GM12873 (cell line): ENCODE results near the gene MTUS2.

Experiments
- TF ChIP-seq, protein P1 (sequence below): IDR thresholded peaks from 2 replicates; pipeline ENCODE4 v1.5.1; 2012; ENCODE audit warnings: low read depth, mild to moderate bottlenecking, moderate library complexity, low read length, control low read depth; ENCODE audit not compliant: insufficient read depth; ENCODE audit errors: missing control alignments

The MTUS2 gene

DNA sequence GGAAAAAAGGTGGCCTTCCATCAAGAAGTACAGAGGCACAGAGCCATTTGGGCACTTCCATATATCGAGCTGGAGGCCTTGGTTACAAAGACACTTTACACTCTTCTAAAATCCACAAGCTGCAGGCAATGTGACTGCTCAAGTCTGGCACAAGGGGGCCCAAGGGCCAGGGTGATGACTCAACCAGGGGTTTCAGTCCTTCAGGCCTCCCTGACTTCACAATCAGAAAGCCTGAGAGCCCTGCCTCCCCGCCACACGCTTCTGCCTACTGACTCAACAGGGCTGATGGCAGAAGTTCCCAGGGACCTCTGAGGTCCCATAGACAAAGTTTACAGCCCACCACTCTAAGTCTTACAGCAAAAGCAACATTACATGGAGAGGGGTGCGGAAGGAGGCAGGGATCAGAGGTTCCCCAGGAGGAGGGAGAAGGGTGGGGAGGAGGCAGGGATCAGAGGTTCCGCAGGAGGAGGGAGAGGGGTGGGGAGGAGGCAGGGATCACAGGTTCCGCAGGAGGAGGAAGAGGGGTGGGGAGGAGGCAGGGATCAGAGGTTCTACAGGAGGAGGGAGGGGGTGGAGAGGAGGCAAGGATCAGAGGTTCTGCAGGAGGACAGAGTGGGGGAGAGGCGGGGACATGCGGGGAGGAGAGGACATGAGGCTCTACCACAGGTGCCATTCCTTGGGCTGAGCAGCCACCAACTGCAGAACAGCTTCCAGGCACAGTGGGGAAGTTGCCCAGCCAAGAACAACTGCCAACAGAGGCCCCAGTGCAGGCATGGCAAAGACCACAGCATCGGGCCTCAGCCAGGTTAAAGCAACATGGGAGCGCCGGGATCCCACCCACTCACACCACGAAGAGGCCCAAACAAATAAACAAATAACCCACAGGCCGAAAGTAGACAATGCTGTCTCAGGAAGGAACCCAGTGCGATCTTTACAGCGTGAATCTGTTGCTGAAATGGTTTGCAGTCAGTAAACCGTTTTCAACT is 723.4 kb downstream of the MTUS2 start:
- TF ChIP-seq, protein P1, sequence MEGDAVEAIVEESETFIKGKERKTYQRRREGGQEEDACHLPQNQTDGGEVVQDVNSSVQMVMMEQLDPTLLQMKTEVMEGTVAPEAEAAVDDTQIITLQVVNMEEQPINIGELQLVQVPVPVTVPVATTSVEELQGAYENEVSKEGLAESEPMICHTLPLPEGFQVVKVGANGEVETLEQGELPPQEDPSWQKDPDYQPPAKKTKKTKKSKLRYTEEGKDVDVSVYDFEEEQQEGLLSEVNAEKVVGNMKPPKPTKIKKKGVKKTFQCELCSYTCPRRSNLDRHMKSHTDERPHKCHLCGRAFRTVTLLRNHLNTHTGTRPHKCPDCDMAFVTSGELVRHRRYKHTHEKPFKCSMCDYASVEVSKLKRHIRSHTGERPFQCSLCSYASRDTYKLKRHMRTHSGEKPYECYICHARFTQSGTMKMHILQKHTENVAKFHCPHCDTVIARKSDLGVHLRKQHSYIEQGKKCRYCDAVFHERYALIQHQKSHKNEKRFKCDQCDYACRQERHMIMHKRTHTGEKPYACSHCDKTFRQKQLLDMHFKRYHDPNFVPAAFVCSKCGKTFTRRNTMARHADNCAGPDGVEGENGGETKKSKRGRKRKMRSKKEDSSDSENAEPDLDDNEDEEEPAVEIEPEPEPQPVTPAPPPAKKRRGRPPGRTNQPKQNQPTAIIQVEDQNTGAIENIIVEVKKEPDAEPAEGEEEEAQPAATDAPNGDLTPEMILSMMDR, result peak; percentile 65

DNA sequence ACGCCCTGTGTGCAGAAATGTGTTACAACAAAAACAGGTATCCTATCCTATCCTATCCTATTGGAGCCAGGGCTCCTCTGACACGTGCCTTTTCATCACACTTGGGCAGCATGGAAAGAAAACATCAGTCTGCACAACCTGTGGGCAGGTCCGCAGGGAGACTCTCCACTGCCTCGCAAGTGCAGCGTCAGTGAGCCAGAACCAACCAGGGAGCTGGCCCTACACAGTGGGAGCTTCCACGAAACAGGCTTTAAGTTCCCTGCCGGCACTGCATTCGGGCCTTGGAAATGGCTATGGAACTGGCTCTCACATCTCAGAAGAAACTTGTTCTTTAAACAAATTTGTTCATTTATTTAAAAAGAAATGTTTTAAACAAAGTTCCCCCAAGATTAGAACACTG is 725.8 kb downstream of the MTUS2 start:
- TF ChIP-seq, protein P1, result no peak

DNA sequence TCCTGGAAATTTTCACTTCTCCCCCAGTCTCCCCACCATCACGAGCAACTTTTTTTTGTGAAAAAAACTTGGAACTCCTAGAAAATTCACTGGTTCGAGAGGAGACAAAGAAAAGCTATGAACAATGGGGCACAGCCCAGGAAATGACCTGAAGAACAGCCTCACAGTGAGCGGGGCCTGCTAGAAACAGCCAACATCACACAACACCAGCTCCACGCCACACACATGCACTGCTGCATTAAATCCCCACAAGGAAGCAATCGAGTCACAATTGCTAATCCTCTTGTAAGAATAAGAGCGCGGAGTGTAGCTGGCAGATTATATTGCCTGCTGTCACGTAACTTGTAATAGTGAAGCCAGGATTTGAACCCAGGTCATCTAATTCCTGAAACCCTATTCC is 726.5 kb downstream of the MTUS2 start:
- TF ChIP-seq, protein P1, result no peak

DNA sequence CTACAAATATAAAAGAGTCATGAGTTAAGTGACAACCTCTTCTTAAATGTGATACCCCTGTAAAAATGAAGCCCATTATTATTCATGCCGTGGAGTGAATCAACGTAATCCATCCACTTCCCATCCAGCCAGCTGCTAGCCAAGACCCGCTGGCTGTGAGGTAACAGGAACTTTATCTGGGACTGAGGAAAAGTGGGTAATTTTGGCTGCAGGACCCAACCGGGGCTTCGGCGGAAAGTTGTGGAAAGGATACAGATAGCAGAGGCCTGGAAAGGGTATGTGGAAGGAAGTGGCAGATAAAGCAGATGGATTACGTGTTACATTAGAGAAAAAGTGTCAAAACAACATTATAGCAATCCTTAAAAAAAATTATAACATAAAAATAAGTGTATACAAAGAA is 727.0 kb downstream of the MTUS2 start:
- TF ChIP-seq, protein P1, result no peak

DNA sequence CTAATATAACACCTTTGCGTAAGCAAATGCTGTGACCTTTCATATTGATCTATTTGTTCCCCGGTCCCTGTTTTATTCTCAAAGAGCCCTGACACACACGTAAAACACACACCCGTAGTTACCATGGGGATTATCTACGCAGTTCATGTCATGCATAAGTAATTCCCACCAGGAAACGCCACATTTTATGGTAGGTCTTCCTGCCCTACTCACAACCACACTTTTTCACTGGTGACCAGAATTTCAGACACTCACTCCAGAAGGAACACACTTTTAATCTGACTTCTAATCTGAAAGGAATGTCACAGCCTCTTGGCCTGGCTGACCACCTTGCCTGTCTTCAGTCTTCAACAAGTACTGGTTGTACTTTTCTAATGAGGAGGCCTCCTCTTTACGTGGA is 728.6 kb downstream of the MTUS2 start:
- TF ChIP-seq, protein P1, result no peak

DNA sequence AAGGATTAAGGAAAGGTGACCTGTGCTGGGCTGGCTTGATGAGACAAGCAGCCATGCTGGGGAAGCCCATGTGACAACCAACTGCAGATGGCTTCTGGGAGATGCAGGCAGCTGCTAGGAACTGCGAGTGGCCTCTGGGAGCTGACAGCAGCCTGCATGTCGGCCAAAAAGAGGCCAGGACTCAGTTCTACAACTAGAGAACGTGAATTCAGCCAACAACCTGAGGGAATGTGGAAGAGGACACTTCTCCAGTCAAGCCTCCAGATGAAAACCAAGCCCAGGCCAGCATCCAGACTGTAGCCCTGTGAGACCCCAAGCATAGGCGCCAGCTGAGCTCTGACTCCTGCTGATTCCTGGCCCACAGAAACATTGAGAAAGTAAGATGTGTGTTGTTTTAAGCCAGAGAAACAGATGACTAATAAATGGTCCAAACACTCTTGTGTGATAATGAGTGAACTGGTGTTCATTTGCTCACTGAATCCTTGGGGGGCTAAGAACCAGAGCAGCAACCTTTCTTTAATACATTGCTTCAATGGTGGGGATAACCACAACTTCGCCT is 730.4 kb downstream of the MTUS2 start:
- TF ChIP-seq, protein P1, result no peak

DNA sequence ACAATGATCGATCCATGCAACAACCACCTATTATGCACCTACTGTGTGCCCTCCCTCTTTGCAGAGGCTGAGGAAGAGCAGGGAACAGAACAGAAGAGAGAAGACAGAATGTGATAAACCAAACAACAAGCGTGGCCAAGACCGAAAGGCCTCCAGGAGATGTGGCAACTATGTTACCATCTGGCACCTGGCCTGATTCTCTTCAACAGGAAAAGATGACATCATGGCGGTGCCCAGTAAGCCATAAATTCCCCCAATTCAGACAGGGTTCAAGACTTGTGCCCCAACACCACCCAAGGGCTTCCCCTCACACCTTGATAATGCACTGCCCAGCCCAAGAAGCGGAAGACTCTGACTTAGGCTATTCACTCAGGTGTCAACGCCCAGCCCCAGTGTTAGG is 731.1 kb downstream of the MTUS2 start:
- TF ChIP-seq, protein P1, result no peak
